Muscle layer of colon (tissue), 2 donors: ENCODE results near the gene PARD3B.

Experiments
- H3K27ac ChIP-seq: one replicate; pipeline ENCODE4 v1.7.0; 2013; ENCODE audit warnings: low read depth, mild to moderate bottlenecking, low read length, moderate library complexity
- H3K27me3 ChIP-seq, 2 donors: one replicate each; pipeline ENCODE4 v1.7.0; 2013; ENCODE audit warnings: low read length in 2 of 2, mild to moderate bottlenecking in 2 of 2; ENCODE audit not compliant: insufficient read depth in 2 of 2, control insufficient read depth in 1 of 2
- H3K36me3 ChIP-seq: one replicate; pipeline ENCODE4 v1.7.0; 2013; ENCODE audit warnings: mild to moderate bottlenecking, low read length; ENCODE audit not compliant: insufficient read depth
- H3K4me1 ChIP-seq: one replicate; pipeline ENCODE4 v1.7.0; 2013; ENCODE audit warnings: mild to moderate bottlenecking, low read length; ENCODE audit not compliant: insufficient read depth
- H3K4me3 ChIP-seq, 2 donors: one replicate each; pipeline ENCODE4 v1.7.0; 2013; ENCODE audit warnings: low read length in 2 of 2, low read depth in 1 of 2, mild to moderate bottlenecking in 1 of 2, moderate library complexity in 1 of 2
- H3K9ac ChIP-seq: one replicate; pipeline ENCODE4 v1.7.0; 2013; ENCODE audit warnings: low read length
- H3K9me3 ChIP-seq: one replicate; pipeline ENCODE4 v1.7.0; 2013; ENCODE audit warnings: mild to moderate bottlenecking, low read length
- donor health status: abdominal sarcoma.
- donor health status: Adenocarcinoma of cecum.

PARD3B gene

GRCh38 chr2:204737296-204737695, 192.0 kb downstream of the PARD3B start:
- Histone ChIP-seq H3K36me3 (no peaks in the 10 kb centered on the region), H3K9ac (no peak overlapping the region), H3K4me3 (no peak overlapping the region), H3K27ac (no peak overlapping the region), H3K27me3 (no peaks in the 10 kb centered on the region), H3K9me3 (no peaks in the 10 kb centered on the region), H3K4me1 (peaks cover 11% of the 10 kb centered on the region)

GRCh38 chr2:204738721-204739120, 193.4 kb downstream of the PARD3B start:
- Histone ChIP-seq H3K4me3 (no peak overlapping the region), H3K9ac (no peak overlapping the region), H3K4me1 (peaks cover 18% of the 10 kb centered on the region), H3K27ac (no peak overlapping the region), H3K9me3 (no peaks in the 10 kb centered on the region), H3K36me3 (no peaks in the 10 kb centered on the region), H3K27me3 (no peaks in the 10 kb centered on the region)

GRCh38 chr2:204743393-204743960, 198.2 kb downstream of the PARD3B start:
- H3K9me3 ChIP-seq: no peaks in the 10 kb centered on the region
- peaks cover 12% of the 10 kb centered on the region for H3K4me1 ChIP-seq
- H3K9ac ChIP-seq: no peak overlapping the region
- no peaks in the 10 kb centered on the region for H3K36me3 ChIP-seq
- H3K27ac ChIP-seq: no peak overlapping the region
- H3K4me3 ChIP-seq: no peak overlapping the region
- no peaks in the 10 kb centered on the region for H3K27me3 ChIP-seq

- H3K9me3 ChIP-seq: no peaks in the 10 kb centered on the region
- no peak overlapping the region for H3K9ac ChIP-seq
- H3K4me3 ChIP-seq: no peak overlapping the region
- no peaks in the 10 kb centered on the region for H3K27me3 ChIP-seq
- H3K4me1 ChIP-seq: peaks cover 12% of the 10 kb centered on the region
- H3K27ac ChIP-seq: no peak overlapping the region
- H3K36me3 ChIP-seq: no peaks in the 10 kb centered on the region
Measured at GRCh38 chr2:204744506-204744905, 199.2 kb downstream of the PARD3B start.

GRCh38 chr2:204748286-204748685, 203.0 kb downstream of the PARD3B start:
- Histone ChIP-seq H3K36me3 (no peaks in the 10 kb centered on the region), H3K27ac (no peak overlapping the region), H3K4me3 (no peak overlapping the region), H3K9me3 (no peaks in the 10 kb centered on the region), H3K9ac (no peak overlapping the region), H3K27me3 (no peaks in the 10 kb centered on the region), H3K4me1 (peaks cover 4% of the 10 kb centered on the region)

- H3K9ac ChIP-seq: no peak overlapping the region
- no peaks in the 10 kb centered on the region for H3K4me1 ChIP-seq
- H3K4me3 ChIP-seq: no peak overlapping the region
- H3K27me3 ChIP-seq: no peaks in the 10 kb centered on the region
- H3K36me3 ChIP-seq: no peaks in the 10 kb centered on the region
- no peaks in the 10 kb centered on the region for H3K9me3 ChIP-seq
- no peak overlapping the region for H3K27ac ChIP-seq
Measured at GRCh38 chr2:204749319-204749718, 204.0 kb downstream of the PARD3B start.

GRCh38 chr2:204750389-204750788, 205.1 kb downstream of the PARD3B start:
- Histone ChIP-seq H3K36me3 (no peaks in the 10 kb centered on the region), H3K4me3 (no peak overlapping the region), H3K9ac (no peak overlapping the region), H3K9me3 (no peaks in the 10 kb centered on the region), H3K27ac (no peak overlapping the region), H3K4me1 (no peaks in the 10 kb centered on the region), H3K27me3 (no peaks in the 10 kb centered on the region)

GRCh38 chr2:204751472-204751871, 206.2 kb downstream of the PARD3B start:
- Histone ChIP-seq H3K9me3 (no peaks in the 10 kb centered on the region), H3K9ac (no peak overlapping the region), H3K4me3 (no peak overlapping the region), H3K27me3 (no peaks in the 10 kb centered on the region), H3K27ac (no peak overlapping the region), H3K36me3 (no peaks in the 10 kb centered on the region), H3K4me1 (no peaks in the 10 kb centered on the region)

GRCh38 chr2:204753841-204754240, 208.6 kb downstream of the PARD3B start:
- H3K9me3 ChIP-seq: no peaks in the 10 kb centered on the region
- no peak overlapping the region for H3K27ac ChIP-seq
- no peak overlapping the region for H3K4me3 ChIP-seq
- no peak overlapping the region for H3K9ac ChIP-seq
- H3K27me3 ChIP-seq: no peaks in the 10 kb centered on the region
- no peaks in the 10 kb centered on the region for H3K4me1 ChIP-seq
- H3K36me3 ChIP-seq: no peaks in the 10 kb centered on the region

- no peak overlapping the region for H3K27ac ChIP-seq
- no peaks in the 10 kb centered on the region for H3K9me3 ChIP-seq
- no peaks in the 10 kb centered on the region for H3K27me3 ChIP-seq
- H3K9ac ChIP-seq: no peak overlapping the region
- no peak overlapping the region for H3K4me3 ChIP-seq
- H3K4me1 ChIP-seq: no peaks in the 10 kb centered on the region
- no peaks in the 10 kb centered on the region for H3K36me3 ChIP-seq
Measured at GRCh38 chr2:204754898-204755297, 209.6 kb downstream of the PARD3B start.

- Histone ChIP-seq H3K27me3 (no peaks in the 10 kb centered on the region), H3K9ac (no peak overlapping the region), H3K9me3 (no peaks in the 10 kb centered on the region), H3K36me3 (no peaks in the 10 kb centered on the region), H3K27ac (no peak overlapping the region), H3K4me1 (no peaks in the 10 kb centered on the region), H3K4me3 (no peak overlapping the region)
Measured at GRCh38 chr2:204763974-204764703, 218.9 kb downstream of the PARD3B start.

- Histone ChIP-seq H3K4me3 (no peak overlapping the region), H3K27ac (no peak overlapping the region), H3K9ac (no peak overlapping the region), H3K27me3 (no peaks in the 10 kb centered on the region), H3K4me1 (peaks cover 9% of the 10 kb centered on the region), H3K9me3 (no peaks in the 10 kb centered on the region), H3K36me3 (no peaks in the 10 kb centered on the region)
Measured at GRCh38 chr2:204770735-204771134, 225.5 kb downstream of the PARD3B start.
